Uterus (tissue), 2 donors: ENCODE data around the gene ARID1B.

Source experiments
- CTCF ChIP-seq, 4 experiments: fragments of 200-600 bp in 2 of 4; fragments of 450-650 bp in 2 of 4; sonication (generic) in 2 of 4; IDR thresholded peaks; one replicate each; pipeline ENCODE4 v1.5.1; 2016 to 2019; ENCODE audit warnings: antibody characterized with exemption in 4 of 4, mild to moderate bottlenecking in 2 of 4, moderate library complexity in 1 of 4
- POLR2A ChIP-seq, 2 donors: fragments of 450-650 bp; IDR thresholded peaks; one replicate each; pipeline ENCODE4 v1.6.1; 2016; ENCODE audit warnings: antibody characterized with exemption in 2 of 2, mild to moderate bottlenecking in 1 of 2, moderate library complexity in 1 of 2

GRCh38 chr6:156955494-156956183, 178.5 kb downstream of the ARID1B start:
- no peak for TF ChIP-seq CTCF (IDR thresholded peaks at IDR 0.05)
- TF ChIP-seq POLR2A (IDR thresholded peaks at IDR 0.05), result no peak
